GM12878 (cell line): ENCODE data around the gene IRF2. TPM values are rescaled to one million over a fixed set of nuclear protein-coding genes. Genes with fewer than 3 reads are reported as not detected.

Experiments used
- BCL11A ChIP-seq: IDR thresholded peaks from 2 replicates; pipeline ENCODE4 v1.6.1; 2011; ENCODE audit warnings: low read depth, low read length
- CHD4 ChIP-seq: fragments of 200-600 bp; sonication (generic); IDR thresholded peaks from 2 replicates; pipeline ENCODE4 v1.6.1; 2016; ENCODE audit warnings: mild to moderate bottlenecking
- DPF2 ChIP-seq: fragments of 450-650 bp; IDR thresholded peaks from 2 replicates; pipeline ENCODE4 v1.6.1; 2017; ENCODE audit warnings: mild to moderate bottlenecking
- E2F8 ChIP-seq: fragments of 450-650 bp; IDR thresholded peaks from 2 replicates; pipeline ENCODE4 v1.6.1; 2018; ENCODE audit warnings: mild to moderate bottlenecking, low read depth, moderate library complexity; ENCODE audit not compliant: partially characterized antibody
- EED ChIP-seq: sonication (generic); IDR thresholded peaks from 2 replicates; pipeline ENCODE4 v1.6.1; 2016; ENCODE audit warnings: antibody characterized with exemption, low read depth
- EGR1 ChIP-seq, 2 experiments: IDR thresholded peaks; 1 replicate in 1 of 2; 2 replicates in 1 of 2; pipeline ENCODE4 v1.6.1; 2011 to 2012; ENCODE audit warnings: low read depth in 2 of 2, low read length in 2 of 2, borderline replicate concordance in 1 of 2, mild to moderate bottlenecking in 1 of 2, moderate library complexity in 1 of 2
- FOXM1 ChIP-seq: IDR thresholded peaks from 2 replicates; pipeline ENCODE4 v1.6.1; 2012; ENCODE audit warnings: low read depth, mild to moderate bottlenecking, inconsistent platforms, low read length, moderate library complexity
- HCFC1 ChIP-seq: fragments of 150-350 bp; IDR thresholded peaks from 2 replicates; pipeline ENCODE4 v1.6.1; 2014; ENCODE audit warnings: low read length
- KDM1A ChIP-seq: fragments of 200-600 bp; sonication (generic); IDR thresholded peaks from 2 replicates; pipeline ENCODE4 v1.6.1; 2016; ENCODE audit warnings: borderline replicate concordance
- MTA3 ChIP-seq: IDR thresholded peaks from 2 replicates; pipeline ENCODE4 v1.6.1; 2012; ENCODE audit warnings: low read length, inconsistent platforms, borderline replicate concordance
- NFXL1 ChIP-seq: fragments of 450-650 bp; IDR thresholded peaks from 2 replicates; pipeline ENCODE4 v1.6.1; 2017; ENCODE audit warnings: antibody characterized with exemption, mild to moderate bottlenecking, borderline replicate concordance
- NR2F1 ChIP-seq: fragments of 450-650 bp; conservative IDR thresholded peaks from 2 replicates; pipeline ENCODE4 v1.6.1; 2017; ENCODE audit warnings: mild to moderate bottlenecking
- POLR2AphosphoS2 ChIP-seq: IDR thresholded peaks from 2 replicates; pipeline ENCODE4 v1.6.1; 2011; ENCODE audit warnings: low read depth, mild to moderate bottlenecking, low read length, improper control_type of control experiment, moderate library complexity
- SREBF2 ChIP-seq: IDR thresholded peaks from 2 replicates; pipeline ENCODE4 v1.6.1; 2012; ENCODE audit warnings: mild to moderate bottlenecking, low read length
- SRF ChIP-seq, 2 experiments: IDR thresholded peaks; 2 replicates each; pipeline ENCODE4 v1.6.1; 2011; ENCODE audit warnings: low read depth in 2 of 2, low read length in 2 of 2, mild to moderate bottlenecking in 1 of 2, moderate library complexity in 1 of 2
- TCF12 ChIP-seq: IDR thresholded peaks from 2 replicates; pipeline ENCODE4 v1.6.1; 2011; ENCODE audit warnings: low read depth, mild to moderate bottlenecking, low read length
- WRNIP1 ChIP-seq: IDR thresholded peaks from 2 replicates; pipeline ENCODE4 v1.6.1; 2011; ENCODE audit warnings: low read depth, low read length, improper control_type of control experiment, borderline replicate concordance
- YY1 ChIP-seq: IDR thresholded peaks from 2 replicates; pipeline ENCODE4 v1.6.1; 2011; ENCODE audit warnings: low read depth, mild to moderate bottlenecking, low read length
- ZNF217 ChIP-seq: fragments of 450-650 bp; IDR thresholded peaks from 2 replicates; pipeline ENCODE4 v1.6.1; 2017; ENCODE audit warnings: antibody characterized with exemption, mild to moderate bottlenecking
- ZNF384 ChIP-seq: IDR thresholded peaks from 2 replicates; pipeline ENCODE4 v1.6.1; 2012; ENCODE audit warnings: low read depth, mild to moderate bottlenecking, low read length, improper control_type of control experiment, borderline replicate concordance
- polyA plus RNA-seq, 11 experiments: library from polyadenylated mRNA; depleted of rRNA in 4 of 11; unstranded in 6 of 11; stranded (reverse) in 5 of 11; fragments of >200 nt; fragmentation: Nextera tagmentation in 4 of 11; fragmentation: Illumina TruSeq in 1 of 11; extraction: Ambion mirVana in 4 of 11; extraction: Trizol in 1 of 11; gene quantifications; 1 replicate in 1 of 11; 2 replicates in 10 of 11; pipeline versions ENCODE4 v1.2.1 to v1.2.3, GENCODE V29; 2011 to 2016; ENCODE audit warnings: inconsistent platforms in 2 of 11, missing spikeins in 2 of 11, low read depth in 1 of 11
- total RNA-seq, 4 experiments: library from RNA; depleted of rRNA in 3 of 4; stranded (reverse); fragments of >200 nt in 3 of 4; fragmentation: Illumina TruSeq in 1 of 4; extraction: Trizol in 1 of 4; gene quantifications; 2 replicates each; pipeline versions ENCODE4 v1.2.1 to v1.2.3, GENCODE V29; 2013 to 2021
- TF ChIP-seq, protein P1 (sequence below): fragments of 450-650 bp; IDR thresholded peaks from 2 replicates; pipeline ENCODE4 v1.6.1; 2017; ENCODE audit warnings: mild to moderate bottlenecking, moderate library complexity
- TF ChIP-seq, protein P2 (sequence below): fragments of 150-350 bp; IDR thresholded peaks from 2 replicates; pipeline ENCODE4 v1.6.1; 2016; ENCODE audit warnings: low read depth, low read length

IRF2 gene
- total and polyA plus RNA-seq, 10 of the 15 experiments (the other 5 are each of a cell fraction or from before 2014, with no cell fraction given), result 45.1 to 99.3 (median 58.9) TPM

DNA sequence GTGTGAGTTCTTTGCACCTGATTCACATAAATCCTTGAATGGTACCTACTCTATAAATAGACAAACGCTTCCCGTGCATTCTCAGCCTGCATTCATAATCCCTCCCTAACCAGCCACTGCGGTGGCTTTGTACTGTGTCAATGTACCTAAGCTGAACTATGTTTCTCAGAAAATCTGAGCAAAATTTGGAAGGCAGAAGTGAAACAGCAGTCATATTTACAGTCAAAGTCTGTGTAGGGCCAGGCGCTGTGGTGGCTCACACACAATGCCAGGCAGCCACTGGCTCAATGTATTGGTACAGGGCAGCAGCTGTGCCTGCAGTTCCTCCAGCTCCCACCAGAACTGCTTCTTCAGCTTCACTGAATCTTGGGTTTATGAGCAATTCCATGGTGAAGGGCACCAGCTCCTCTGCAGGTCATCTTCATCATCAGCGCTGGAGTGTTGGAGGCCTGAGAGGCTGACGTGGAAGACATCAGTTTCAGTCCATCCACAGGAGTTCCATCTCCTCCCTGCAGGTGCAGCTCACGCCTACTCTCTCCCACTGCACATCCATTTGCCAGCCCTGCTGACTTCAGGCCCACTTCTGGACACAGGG, 32.3 kb upstream of the IRF2 start (continued):
- TF ChIP-seq, protein P1, sequence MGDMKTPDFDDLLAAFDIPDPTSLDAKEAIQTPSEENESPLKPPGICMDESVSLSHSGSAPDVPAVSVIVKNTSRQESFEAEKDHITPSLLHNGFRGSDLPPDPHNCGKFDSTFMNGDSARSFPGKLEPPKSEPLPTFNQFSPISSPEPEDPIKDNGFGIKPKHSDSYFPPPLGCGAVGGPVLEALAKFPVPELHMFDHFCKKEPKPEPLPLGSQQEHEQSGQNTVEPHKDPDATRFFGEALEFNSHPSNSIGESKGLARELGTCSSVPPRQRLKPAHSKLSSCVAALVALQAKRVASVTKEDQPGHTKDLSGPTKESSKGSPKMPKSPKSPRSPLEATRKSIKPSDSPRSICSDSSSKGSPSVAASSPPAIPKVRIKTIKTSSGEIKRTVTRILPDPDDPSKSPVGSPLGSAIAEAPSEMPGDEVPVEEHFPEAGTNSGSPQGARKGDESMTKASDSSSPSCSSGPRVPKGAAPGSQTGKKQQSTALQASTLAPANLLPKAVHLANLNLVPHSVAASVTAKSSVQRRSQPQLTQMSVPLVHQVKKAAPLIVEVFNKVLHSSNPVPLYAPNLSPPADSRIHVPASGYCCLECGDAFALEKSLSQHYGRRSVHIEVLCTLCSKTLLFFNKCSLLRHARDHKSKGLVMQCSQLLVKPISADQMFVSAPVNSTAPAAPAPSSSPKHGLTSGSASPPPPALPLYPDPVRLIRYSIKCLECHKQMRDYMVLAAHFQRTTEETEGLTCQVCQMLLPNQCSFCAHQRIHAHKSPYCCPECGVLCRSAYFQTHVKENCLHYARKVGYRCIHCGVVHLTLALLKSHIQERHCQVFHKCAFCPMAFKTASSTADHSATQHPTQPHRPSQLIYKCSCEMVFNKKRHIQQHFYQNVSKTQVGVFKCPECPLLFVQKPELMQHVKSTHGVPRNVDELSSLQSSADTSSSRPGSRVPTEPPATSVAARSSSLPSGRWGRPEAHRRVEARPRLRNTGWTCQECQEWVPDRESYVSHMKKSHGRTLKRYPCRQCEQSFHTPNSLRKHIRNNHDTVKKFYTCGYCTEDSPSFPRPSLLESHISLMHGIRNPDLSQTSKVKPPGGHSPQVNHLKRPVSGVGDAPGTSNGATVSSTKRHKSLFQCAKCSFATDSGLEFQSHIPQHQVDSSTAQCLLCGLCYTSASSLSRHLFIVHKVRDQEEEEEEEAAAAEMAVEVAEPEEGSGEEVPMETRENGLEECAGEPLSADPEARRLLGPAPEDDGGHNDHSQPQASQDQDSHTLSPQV, result no peak
- TF ChIP-seq ZNF217 (0 out of 2 replicates have a peak, but pooled peaks have one; percentile 13), EGR1 (IDR thresholded peaks at IDR 0.05; ENCODE audit: borderline replicate concordance in 1 of 2, low read depth in 2 of 2, low read length in 2 of 2) (no peak), MTA3 (no peak), EED (peak; percentile 68; the same call in 1 of the 2 replicates), E2F8 (no peak), KDM1A (no peak), BCL11A (no peak), SREBF2 (no peak), SRF (IDR thresholded peaks at IDR 0.05; ENCODE audit: low read depth in 2 of 2, low read length in 2 of 2) (no peak), HCFC1 (no peak), NFXL1 (no peak), ZNF384 (no peak), CHD4 (no peak), NR2F1 (no peak), POLR2AphosphoS2 (no peak), FOXM1 (0 out of 2 replicates have a peak, but pooled peaks have one; percentile 64), TCF12 (peak; percentile 76; the same call in 1 of the 2 replicates), DPF2 (no peak), WRNIP1 (no peak), YY1 (0 out of 2 replicates have a peak, but pooled peaks have one; percentile 30)
- TF ChIP-seq, protein P2, sequence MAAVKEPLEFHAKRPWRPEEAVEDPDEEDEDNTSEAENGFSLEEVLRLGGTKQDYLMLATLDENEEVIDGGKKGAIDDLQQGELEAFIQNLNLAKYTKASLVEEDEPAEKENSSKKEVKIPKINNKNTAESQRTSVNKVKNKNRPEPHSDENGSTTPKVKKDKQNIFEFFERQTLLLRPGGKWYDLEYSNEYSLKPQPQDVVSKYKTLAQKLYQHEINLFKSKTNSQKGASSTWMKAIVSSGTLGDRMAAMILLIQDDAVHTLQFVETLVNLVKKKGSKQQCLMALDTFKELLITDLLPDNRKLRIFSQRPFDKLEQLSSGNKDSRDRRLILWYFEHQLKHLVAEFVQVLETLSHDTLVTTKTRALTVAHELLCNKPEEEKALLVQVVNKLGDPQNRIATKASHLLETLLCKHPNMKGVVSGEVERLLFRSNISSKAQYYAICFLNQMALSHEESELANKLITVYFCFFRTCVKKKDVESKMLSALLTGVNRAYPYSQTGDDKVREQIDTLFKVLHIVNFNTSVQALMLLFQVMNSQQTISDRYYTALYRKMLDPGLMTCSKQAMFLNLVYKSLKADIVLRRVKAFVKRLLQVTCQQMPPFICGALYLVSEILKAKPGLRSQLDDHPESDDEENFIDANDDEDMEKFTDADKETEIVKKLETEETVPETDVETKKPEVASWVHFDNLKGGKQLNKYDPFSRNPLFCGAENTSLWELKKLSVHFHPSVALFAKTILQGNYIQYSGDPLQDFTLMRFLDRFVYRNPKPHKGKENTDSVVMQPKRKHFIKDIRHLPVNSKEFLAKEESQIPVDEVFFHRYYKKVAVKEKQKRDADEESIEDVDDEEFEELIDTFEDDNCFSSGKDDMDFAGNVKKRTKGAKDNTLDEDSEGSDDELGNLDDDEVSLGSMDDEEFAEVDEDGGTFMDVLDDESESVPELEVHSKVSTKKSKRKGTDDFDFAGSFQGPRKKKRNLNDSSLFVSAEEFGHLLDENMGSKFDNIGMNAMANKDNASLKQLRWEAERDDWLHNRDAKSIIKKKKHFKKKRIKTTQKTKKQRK, result no peak
